SK-N-MC (cell line): Measurements from ENCODE around the gene ZNF282.

Source experiments
- DNase-seq: peaks from one replicate; pipeline ENCODE4 v3.0.0-alpha.2; 2011; ENCODE audit warnings: low read depth, low spot score
- H3K27ac ChIP-seq: fragments of 200-600 bp; sonication (generic); 2 replicates; pipeline ENCODE4 v1.5.1; 2016; ENCODE audit warnings: mixed run types
- H3K36me3 ChIP-seq: fragments of 200-600 bp; sonication (generic); 2 replicates; pipeline ENCODE4 v1.6.1; 2017; ENCODE audit warnings: antibody characterized with exemption, low read length, mixed read lengths; ENCODE audit not compliant: insufficient read depth
- H3K4me3 ChIP-seq: fragments of 200-600 bp; sonication (generic); 2 replicates; pipeline ENCODE4 v1.5.1; 2016
- H3K9ac ChIP-seq: fragments of 200-600 bp; sonication (generic); 2 replicates; pipeline ENCODE4 v1.8.0; 2017; ENCODE audit warnings: mixed run types, mixed read lengths; ENCODE audit not compliant: insufficient read length
- H3K9me3 ChIP-seq: fragments of 200-600 bp; sonication (generic); 2 replicates; pipeline ENCODE4 v1.6.1; 2017; ENCODE audit warnings: low read depth, mild to moderate bottlenecking, antibody characterized with exemption, low read length, moderate library complexity, mixed read lengths
- EZH2 ChIP-seq: fragments of 200-600 bp; sonication (generic); IDR thresholded peaks from one replicate; pipeline ENCODE4 v1.6.1; 2017; ENCODE audit warnings: antibody characterized with exemption
- FOXP2 ChIP-seq: optimal IDR thresholded peaks from 2 replicates; pipeline ENCODE3; 2011; ENCODE audit warnings: mild to moderate bottlenecking, moderate library complexity; ENCODE audit not compliant: insufficient read depth; ENCODE audit errors: extremely low read length, control extremely low read depth
- POLR2AphosphoS5 ChIP-seq: IDR thresholded peaks from 2 replicates; pipeline ENCODE4 v1.6.1; 2012; ENCODE audit warnings: mild to moderate bottlenecking, low read depth, low read length, borderline replicate concordance

ZNF282 gene

GRCh38 chr7:149198161-149198816 lies 2.9 kb downstream of the ZNF282 start:
- Histone ChIP-seq H3K36me3 (peaks cover 46% of the 10 kb centered on the region), H3K9ac (no peak overlapping the region), H3K9me3 (no peaks in the 10 kb centered on the region), H3K4me3 (no peak overlapping the region), H3K27ac (no peak overlapping the region)
- no peak for DNase-seq
- TF ChIP-seq FOXP2 (no peak), POLR2AphosphoS5 (no peak), EZH2 (no peak)

- Histone ChIP-seq H3K9ac (no peak overlapping the region), H3K9me3 (no peaks in the 10 kb centered on the region), H3K4me3 (no peak overlapping the region), H3K36me3 (peaks cover 57% of the 10 kb centered on the region), H3K27ac (no peak overlapping the region)
- no peak for DNase-seq
- TF ChIP-seq POLR2AphosphoS5 (no peak), FOXP2 (no peak), EZH2 (no peak)
Observed at GRCh38 chr7:149199234-149199995, 4.1 kb downstream of the ZNF282 start.

GRCh38 chr7:149202831-149203231 lies 7.5 kb downstream of the ZNF282 start:
- TF ChIP-seq POLR2AphosphoS5 (no peak), EZH2 (no peak), FOXP2 (no peak)
- Histone ChIP-seq H3K27ac (no peak overlapping the region), H3K9ac (no peak overlapping the region), H3K9me3 (no peaks in the 10 kb centered on the region), H3K36me3 (peaks cover 83% of the 10 kb centered on the region), H3K4me3 (no peak overlapping the region)
- DNase-seq, result no peak

GRCh38 chr7:149205690-149206381 lies 10.5 kb downstream of the ZNF282 start:
- H3K27ac ChIP-seq, result no peak overlapping the region
- peaks cover 72% of the 10 kb centered on the region for H3K36me3 ChIP-seq
- TF ChIP-seq POLR2AphosphoS5, result no peak
- TF ChIP-seq FOXP2, result no peak
- no peak for TF ChIP-seq EZH2
- H3K9ac ChIP-seq, result no peak overlapping the region
- DNase-seq, result no peak
- no peak overlapping the region for H3K4me3 ChIP-seq
- H3K9me3 ChIP-seq, result no peaks in the 10 kb centered on the region

- H3K36me3 ChIP-seq, result peaks cover 75% of the 10 kb centered on the region
- no peak overlapping the region for H3K27ac ChIP-seq
- no peak overlapping the region for H3K9ac ChIP-seq
- no peaks in the 10 kb centered on the region for H3K9me3 ChIP-seq
- no peak overlapping the region for H3K4me3 ChIP-seq
- TF ChIP-seq EZH2 (no peak), POLR2AphosphoS5 (no peak), FOXP2 (no peak)
- no peak for DNase-seq
Observed at GRCh38 chr7:149207324-149208035, 12.1 kb downstream of the ZNF282 start.

GRCh38 chr7:149209518-149210269 lies 14.3 kb downstream of the ZNF282 start:
- no peak for TF ChIP-seq POLR2AphosphoS5
- no peak for TF ChIP-seq FOXP2
- no peak for TF ChIP-seq EZH2
- Histone ChIP-seq H3K27ac (peak overlapping the region; percentile 30; the same call in 1 of the 2 replicates), H3K4me3 (no peak overlapping the region), H3K36me3 (peaks cover 76% of the 10 kb centered on the region), H3K9me3 (no peaks in the 10 kb centered on the region), H3K9ac (no peak overlapping the region)
- no peak for DNase-seq

GRCh38 chr7:149210551-149210950 lies 15.2 kb downstream of the ZNF282 start:
- Histone ChIP-seq H3K4me3 (no peak overlapping the region), H3K27ac (no peak overlapping the region), H3K9me3 (no peaks in the 10 kb centered on the region), H3K36me3 (peaks cover 81% of the 10 kb centered on the region), H3K9ac (no peak overlapping the region)
- no peak for DNase-seq
- TF ChIP-seq FOXP2 (no peak), POLR2AphosphoS5 (no peak), EZH2 (no peak)
